HL-60/S4 (cell line): ENCODE data around the gene SMDT1.
"Not testable (repeated sequence)": the region's sequence is repeated elsewhere in the genome, so short reads cannot be mapped to it uniquely, and the experiment has no call there.

ENCODE experiments used
- in situ Hi-C: fragments of 300-500 bp; cut with MboI; formaldehyde crosslinking; loops from 2 replicates; pipeline ENCODE4 v1.14.3; 2022; ENCODE audit warnings: low sequenced_read_pairs

Gene SMDT1

DNA sequence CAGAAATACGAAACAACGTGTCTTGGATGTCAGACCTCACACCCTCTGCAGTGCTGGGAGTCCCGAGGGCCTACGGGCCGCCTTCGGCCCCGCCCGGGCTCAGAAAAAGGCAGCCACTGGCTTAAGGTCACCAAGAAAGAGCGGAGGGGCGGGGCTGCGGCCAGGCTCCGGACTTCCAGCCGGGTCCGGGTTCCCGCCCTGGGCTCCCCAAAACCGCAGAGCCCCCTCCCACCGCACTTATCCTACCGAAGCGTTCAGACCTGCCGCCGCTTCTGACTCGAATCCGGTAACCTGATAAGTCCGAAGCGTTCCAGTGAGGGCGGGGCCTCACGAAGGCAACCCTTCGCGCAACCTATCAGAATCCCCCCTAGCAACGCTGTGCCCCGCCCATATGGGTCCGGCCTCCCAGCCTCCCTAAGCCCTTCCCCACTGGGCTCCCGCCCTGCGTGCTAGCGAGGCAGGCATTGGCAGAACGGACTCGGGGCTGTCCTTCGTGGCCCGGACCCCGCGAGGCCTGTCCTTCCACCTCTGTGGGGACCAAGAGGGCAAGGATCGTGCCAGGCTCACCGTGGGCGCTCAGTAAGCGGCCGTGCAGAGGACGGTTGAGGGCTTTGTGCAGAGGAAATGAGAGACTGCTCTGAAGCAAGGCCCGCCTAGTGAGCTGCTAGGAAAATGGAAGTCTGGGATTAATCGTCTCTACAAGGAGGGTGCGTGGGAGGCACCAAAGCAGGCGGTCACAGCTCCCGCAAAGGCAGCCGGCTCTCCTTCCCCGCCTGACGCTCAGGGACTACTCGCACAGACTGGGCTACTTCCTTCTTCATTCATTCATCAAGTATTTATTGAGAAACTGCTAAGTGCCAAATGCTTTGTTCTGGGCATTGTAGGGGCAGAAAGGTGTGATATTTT is 8.7 kb upstream of the SMDT1 start, which contains the start of gene NAGA:
Gene NAGA, minus strand, starts transcription at position 296 of the 906 bp plus-strand sequence. CDS start 515 bp downstream, outside the sequence.
- in situ Hi-C loops = no loop called here

DNA sequence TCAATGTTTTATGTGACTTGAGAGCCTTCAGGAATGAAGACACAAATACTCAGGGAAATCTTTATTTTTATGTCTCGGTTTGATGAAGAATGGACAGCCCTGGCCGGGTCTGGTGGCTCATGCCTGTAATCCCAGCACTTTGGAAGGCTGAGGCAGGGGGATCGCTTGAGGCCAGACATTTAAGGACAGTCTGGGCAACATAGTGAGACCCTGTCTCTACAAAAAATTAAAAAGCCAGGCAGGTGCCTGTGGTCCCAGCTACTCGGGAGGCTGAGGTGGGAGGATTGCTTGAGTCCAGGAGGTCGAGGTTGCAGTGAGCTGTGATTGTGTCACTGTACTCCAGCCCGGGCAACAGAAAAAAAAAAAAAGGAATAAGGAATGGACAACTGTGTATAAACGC is 8.0 kb upstream of the SMDT1 start:
- in situ Hi-C loops = not testable (repeated sequence)

DNA sequence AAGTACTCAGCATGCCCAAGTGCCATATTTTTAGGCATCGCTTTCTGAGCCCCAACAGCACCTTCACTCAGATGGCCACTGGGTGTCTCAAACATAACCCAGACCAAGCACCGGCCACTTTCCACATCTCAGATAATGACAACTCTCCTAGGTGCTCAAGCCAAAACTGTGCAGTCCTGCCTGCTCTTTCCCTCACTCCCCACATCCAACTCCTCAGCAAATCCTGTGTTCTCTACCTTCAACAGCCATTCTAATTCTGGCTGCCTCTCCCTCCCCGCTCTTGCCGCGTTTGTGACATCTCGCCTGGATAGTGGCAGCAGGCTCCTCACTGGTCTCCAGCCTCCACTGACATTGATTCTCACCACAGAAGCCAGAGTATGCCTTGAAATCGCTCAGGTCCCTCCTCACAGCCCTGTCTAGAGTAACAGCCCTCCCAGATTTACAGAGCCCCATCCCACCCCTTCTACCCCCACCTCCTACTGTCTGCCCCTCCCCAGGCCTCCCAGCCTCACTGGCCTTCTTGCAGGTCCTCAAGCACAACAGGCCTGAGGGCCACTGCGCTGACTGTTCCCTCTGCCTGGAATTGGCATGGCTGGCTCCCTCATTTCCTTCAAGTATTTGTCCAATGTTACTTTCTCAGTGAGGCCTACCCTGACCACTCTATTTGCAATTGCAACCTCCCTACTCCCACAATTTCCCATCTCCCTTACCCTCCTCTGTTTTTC is 6.7 kb upstream of the SMDT1 start:
- in situ Hi-C loops = no loop called here

DNA sequence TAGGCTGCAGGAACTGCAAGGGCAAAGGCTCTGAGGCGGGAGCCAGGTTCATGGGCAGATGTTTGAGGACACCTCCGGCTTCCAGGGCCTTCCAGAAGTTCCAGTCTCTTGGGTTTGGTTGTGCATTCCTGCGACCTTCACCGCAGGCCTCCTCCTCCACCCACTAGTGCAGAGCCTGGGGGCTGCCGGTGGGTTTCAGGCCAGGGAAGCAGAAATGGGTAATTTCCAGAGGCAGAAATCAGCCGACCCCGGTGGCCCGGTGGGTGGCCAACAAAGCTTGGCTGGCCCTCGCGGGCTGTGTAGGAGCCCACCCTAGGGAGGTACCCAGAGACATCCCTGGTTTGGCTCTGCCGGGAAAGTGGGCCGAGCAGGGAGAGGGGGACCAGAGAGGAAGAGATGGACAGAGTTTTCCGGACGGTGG is 5.9 kb upstream of the SMDT1 start:
- in situ Hi-C loops = no loop called here

DNA sequence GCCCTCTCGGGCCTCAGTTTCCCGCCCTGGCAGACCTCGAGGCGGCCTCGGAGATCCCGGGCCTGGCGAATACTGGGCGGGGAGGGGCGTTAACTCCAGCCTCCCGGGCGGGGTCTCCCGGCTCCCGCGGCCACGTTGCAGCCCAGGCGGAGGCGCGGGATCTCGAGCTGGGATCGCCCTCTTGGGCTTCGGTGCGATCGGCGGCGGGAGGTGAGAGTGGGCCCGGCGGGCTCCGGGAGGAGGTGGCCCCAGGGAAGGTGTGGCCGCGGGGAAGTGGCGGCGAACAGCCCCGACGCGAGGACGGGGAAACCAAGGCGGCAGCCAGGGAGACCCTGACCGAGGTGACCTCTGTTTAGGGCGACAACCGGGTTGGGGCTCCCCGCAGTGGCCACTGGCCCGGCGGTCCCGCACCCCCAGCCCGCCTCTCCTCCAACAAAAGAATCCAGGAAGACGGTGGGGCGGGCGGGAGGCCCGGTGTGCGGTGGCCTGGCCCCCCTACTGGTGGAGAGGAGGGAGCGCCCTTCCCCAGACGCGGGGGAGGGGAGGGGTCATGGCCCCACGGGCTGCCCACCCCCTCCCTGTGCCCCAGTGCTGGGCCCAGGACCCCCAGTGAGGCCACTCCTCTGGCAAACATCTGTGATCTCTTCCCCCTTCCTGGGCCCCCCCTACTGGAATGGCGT is 5.2 kb upstream of the SMDT1 start, which contains the start of gene PHETA2:
Gene PHETA2, plus strand, starts transcription at position 117 of the 680 bp plus-strand sequence. CDS start 3,046 bp downstream, outside the sequence.
- in situ Hi-C loops = no loop called here

DNA sequence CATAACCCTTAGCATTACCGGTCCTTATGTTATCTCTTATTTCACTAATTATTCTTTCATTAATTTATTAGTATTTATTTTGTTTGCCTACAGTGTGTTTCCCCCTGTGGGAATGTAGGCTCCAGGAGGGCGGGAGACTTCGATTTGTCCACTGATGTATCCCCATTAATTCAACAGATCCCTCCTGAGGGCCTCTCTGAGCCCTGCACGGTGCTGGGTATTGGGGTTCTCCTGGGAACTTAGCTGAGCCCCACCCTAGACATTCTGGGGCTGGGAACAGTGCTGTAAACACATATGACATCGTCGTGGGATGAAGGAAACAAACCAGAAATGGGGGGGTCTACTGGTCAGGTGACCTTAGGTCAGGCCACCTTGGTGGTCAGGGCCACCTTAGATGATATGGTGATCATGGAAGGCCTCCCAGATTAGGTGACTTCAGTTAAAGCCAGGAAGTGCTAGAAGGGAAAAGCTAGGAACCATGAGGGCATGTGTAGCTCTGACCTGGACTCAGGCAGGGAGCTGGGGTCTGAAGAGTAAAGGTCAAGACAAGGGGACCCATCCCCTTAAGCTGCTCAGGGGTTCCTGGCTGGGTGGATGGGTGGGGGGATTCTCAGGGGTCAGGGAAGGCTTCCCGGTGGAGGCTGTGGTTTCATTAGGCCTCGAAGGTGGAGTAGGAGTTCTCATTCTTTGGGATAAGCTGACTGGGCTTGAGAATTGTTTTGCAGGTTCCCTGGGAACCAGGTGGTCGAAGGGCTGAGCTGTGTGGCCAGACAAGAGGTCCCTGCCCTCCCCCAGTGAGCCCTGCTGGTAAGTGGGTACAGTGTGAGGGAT is 4.4 kb upstream of the SMDT1 start:
- in situ Hi-C loops = no loop called here

DNA sequence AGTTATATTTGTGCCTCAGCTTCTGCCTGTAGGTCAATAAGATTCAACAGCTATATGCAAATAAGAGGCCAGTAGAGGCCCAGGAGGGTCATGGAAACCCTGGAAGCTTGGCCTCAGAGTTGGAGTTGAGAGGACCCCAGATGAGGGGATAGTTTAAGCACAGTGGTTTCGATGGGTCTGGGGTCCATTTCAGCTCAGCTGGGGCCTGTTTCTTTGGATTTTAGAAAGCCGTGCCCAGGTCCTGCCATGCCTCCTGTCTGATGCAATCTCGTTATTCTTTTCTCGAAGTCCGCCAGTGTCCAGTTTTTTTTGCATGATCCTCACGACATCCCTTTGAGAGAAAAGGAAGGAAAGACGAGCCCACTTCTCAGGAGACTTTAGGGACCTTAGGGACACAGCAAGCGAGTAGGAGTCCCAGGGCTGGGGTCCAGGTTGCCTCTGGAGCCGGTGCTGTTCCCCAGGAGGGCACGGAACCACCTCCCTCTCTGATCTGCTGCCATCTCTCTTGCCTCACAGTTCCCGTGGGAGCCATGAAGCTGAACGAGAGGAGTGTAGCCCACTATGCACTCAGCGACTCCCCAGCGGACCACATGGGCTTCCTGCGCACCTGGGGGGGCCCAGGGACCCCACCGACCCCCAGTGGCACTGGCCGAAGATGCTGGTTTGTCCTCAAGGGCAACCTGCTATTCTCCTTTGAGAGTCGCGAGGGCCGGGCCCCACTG is 2.6 kb upstream of the SMDT1 start:
- in situ Hi-C loops = no loop called here

DNA sequence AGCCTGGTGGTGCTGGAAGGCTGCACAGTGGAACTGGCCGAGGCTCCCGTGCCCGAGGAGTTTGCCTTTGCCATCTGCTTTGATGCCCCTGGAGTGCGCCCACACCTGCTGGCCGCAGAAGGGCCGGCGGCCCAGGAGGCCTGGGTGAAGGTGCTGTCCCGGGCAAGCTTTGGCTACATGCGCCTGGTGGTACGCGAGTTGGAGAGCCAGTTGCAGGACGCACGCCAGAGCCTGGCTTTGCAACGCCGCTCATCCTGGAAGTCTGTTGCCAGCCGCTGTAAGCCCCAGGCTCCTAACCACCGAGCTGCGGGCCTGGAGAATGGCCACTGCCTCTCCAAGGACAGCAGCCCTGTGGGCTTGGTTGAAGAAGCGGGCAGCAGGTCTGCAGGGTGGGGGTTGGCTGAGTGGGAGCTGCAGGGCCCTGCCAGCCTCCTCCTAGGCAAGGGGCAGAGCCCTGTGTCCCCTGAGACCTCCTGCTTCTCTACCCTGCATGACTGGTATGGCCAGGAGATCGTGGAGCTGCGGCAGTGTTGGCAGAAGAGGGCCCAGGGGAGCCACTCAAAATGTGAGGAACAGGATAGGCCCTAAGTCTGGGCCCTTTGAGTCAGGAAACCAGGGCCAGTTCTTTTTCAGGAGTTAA is 1.9 kb upstream of the SMDT1 start:
- in situ Hi-C loops = no loop called here

DNA sequence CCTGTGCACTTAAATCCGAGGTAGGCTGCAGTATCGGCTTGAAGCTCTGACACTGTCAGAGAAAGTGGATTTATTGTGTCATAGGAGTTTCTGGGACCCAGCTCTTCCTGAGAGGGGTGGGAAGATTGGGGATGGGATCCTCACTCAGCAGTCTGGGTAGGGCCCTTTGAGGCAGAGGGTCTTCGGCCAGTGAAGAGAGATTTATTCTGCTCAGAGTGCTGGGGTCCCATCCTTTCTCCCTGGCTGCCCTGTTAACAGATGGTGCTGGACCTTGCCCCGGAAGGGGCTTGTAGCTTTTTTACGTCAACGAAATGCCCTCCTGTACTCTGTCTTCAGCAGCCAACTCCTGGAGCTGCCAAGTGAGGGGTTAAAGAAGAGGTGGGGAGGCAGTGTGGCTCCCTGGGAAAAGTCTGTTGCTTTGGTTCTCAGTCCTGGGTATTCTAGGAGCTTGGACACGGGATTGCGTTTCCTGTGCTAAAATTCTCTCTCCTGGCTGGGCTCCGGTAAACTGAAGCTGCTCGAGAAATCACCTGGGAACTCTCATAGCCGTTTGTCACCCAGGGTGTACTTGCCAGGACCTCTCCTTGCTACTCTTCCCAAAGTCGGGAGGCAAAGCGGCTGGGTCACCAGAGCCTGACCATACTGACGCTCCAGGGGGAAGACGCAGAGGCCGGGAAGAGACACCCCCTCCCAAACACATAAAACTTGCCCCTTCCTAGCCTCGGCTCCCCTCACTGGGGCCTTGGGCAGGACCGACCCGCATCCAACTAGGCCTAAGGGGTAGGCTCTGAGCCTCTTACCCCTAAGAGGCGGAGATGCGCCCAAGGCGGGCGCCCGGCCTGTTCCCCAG is 806 bp upstream of the SMDT1 start:
- in situ Hi-C loops = no loop called here

DNA sequence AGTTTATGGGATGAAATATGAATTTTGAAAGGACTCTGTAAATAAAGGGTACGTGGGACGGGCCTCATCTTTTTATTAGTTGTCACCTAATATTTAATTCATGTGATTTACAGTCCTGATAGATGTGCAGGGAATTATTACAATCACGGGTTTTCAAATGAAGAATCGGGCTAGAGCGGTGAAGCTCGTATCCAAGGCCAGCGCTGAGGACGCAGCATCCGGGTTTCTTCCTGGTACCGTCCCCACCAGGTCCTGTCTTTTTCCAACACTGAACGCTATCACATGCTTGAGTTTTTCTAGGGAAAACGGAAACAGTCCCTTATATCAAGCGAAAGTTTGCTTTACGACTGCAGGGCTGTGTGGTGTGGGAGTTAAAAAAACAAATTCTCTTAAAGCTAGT is 787 bp downstream of the SMDT1 start:
- in situ Hi-C loops = no loop called here

DNA sequence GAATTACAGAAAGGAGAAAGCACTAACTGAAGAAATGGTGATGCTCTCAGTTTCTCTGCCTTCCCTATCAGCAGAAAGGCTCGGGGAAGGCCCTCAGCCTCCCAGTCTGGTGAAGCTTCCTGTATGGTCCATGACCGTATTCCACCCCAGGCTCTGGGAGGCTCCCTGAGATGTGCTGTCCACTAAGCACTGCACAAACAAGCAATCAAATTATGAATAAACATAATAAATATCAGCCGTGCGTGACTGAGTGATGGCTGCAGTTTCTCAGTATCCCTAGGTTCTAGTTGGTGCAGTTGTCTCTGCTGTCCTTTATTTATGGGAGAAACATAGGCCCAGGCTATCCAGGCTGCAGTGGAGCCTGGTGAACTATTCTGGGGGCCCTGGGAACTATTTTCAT is 3.6 kb downstream of the SMDT1 start:
- in situ Hi-C loops = no loop called here

DNA sequence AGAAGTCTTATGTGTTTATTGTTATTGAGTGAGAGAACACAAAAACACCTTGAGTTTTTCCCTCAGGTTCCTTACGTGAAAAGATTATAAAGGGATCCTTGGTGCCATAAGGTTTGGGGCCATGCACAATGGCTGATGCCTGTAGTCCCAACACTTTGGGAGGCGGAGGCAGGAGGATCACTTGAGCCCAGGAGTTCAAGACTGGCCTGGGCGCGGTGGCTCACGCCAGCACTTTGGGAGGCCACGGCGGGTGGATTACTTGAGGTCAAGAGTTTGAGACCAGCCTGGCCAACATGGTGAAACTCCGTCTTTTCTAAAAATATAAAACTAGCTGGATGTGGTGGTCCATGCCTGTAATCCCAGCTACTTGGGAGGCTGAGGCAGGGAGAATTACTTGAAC is 5.4 kb downstream of the SMDT1 start:
- in situ Hi-C loops = no loop called here

DNA sequence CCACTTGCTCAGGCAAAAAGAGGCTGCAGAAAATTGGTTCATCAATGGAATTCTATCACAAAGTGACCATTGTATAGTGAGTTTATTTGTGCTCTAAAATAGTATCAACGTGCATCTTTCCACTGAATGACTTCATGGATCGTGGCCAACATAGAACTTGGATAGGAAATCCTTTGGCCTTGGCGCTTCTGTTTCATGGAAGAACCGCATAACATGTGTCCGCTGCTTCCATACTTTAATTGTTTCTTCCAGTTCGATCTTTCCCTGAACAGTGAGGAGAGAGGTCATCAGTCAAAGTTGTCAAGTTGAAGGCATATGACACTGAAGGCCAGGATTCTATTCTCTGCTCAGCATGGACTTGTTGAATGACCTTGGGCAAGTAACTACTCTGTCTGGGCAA is 6.6 kb downstream of the SMDT1 start:
- in situ Hi-C loops = no loop called here

DNA sequence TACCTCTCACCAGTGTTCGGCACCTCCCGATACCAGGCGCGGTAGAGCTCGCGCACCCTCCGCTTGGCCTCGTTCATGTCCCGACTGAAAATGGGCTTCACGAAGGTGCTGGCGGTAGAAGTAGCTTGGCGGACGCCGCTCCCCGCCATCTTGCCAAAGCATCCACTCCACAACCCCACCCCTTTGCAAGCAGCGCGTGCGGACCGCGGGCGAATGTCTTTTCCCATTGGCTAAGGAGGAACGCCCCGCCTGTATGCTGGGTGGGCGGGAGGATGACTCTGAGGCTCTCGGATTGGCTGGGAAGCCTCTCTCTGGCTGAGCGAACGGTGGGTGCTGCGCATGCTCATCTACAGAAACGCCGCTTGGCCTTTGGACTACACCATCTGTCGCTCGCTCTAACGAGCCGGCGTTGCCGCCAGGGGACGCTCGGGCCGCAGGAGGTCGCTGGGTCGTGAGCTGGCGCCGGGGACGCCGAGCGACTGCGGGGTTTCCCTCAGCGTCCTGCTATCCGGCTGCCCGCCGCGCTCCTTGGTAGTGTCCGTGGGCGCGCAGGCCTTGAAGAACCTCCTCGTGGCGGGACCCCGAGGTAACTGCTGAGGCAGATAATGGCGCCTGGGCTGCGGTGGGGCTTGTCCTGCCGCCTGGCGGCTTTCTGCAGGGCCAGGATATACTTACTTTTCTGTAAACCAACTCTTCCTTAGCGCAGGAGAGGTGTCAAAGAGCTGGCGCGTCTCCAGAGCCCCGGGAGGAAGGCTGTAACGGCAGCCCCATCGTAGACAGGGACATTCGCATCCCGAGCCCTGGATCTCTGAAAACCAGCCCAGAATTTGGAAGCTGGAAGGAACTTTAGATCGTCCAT is 11.3 kb downstream of the SMDT1 start, which contains the start of gene NDUFA6:
Gene NDUFA6, minus strand, starts transcription at position 177 of the 859 bp plus-strand sequence. Its CDS starts 28 bp downstream, at position 149.
- in situ Hi-C loops = no loop called here

DNA sequence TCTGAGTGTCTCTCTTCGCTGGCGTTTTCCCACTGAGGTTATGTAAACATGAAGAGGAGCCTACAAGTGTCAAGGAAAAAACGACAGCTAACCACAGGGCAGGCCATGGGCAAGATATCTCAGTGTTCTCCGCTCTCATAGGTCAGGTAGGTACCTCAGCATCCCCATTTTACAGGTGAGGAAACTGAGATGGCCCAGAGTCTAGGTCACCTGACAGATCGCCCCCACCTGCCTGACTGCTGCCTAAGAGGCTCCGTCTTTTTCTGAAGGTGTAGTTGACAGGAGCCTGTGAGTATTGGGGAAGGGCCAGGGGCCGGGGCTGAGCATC is 11.9 kb downstream of the SMDT1 start:
- in situ Hi-C loops = no loop called here

DNA sequence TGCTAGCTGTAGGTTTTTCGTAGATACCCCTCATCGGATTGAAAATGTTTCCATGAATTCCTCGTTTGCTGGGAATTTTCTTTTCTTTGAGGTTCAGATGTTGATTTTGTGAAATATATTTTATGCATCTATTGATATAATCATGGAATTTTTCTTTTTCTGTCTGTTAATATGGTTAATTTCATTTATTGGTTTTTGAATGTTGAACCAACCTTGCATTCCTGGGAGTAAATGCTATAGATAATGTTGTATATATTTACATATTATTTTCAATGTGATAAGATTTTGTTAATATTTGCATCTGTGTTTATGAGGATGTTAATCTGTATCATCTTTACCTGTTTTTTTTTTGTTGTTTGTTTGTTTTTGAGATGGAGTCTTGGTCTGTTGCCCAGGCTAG is 21.7 kb downstream of the SMDT1 start:
- in situ Hi-C loops = no loop called here

DNA sequence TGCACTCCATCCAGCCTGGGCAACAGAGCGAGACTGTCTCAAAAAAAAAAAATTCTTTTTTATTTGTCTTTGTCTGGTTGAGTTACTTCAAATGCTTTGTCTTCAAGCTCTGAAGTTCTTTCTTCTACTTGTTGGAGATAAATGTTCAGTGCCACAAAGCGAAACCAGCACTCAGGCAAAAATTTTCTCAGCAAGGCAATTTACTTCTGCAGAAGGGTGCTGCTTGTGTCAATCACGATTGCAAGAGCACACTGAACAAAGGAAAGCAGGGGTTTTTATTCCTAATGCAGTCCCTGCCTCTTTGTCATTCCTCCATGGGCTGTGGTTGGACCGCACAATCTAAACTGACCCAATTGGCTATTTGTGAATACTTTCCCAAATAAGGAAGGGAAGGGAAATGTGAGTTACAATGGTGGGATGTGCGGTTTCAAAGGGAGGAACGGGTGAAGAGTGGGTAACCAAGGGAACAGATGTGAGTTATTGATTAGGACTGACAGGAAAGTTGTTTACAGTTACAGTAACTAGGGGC is 24.9 kb downstream of the SMDT1 start:
- in situ Hi-C loops = not testable (repeated sequence)
